H1 (cell line): Measurements from ENCODE around the gene SLC26A4. TPM values are rescaled to one million over a fixed set of nuclear protein-coding genes. Genes with fewer than 3 reads are reported as not detected.

Experiments used
- CTCF ChIA-PET: fragments of 300-600 bp; sonication (Branson Sonifier 250); formaldehyde crosslinking; loops from one replicate; lab custom pipeline; 2021; ENCODE audit not compliant: partially characterized antibody; lab: Charles Lee
- POLR2A ChIA-PET: fragments of 300-600 bp; sonication (Branson Sonifier 250); formaldehyde crosslinking; loops from one replicate; lab custom pipeline; 2021; ENCODE audit warnings: inconsistent platforms; ENCODE audit not compliant: partially characterized antibody; lab: Charles Lee
- DNase-seq, 2 experiments: peaks; one replicate each; pipeline versions ENCODE4 v3.0.0 to v3.0.0-alpha.2; 2010 to 2022; ENCODE audit warnings: low spot score in 2 of 2, low read depth in 1 of 2, mixed read lengths in 1 of 2
- FAIRE-seq: peaks from 2 replicates; lab custom pipeline; 2011; peaks lifted over from hg19 to GRCh38; lab: Jason Lieb, UNC
- H2AFZ ChIP-seq: 2 replicates; pipeline ENCODE4 v1.8.1; 2012; ENCODE audit warnings: low read length, inconsistent platforms
- H2AK5ac ChIP-seq: 2 replicates; pipeline ENCODE4 v1.6.1; 2013; ENCODE audit warnings: low read depth, low read length
- H2BK120ac ChIP-seq: replicated peaks from 2 replicates; pipeline ENCODE3; 2013; ENCODE audit warnings: low read depth, low read length, inconsistent platforms
- H2BK12ac ChIP-seq: 2 replicates; pipeline ENCODE4 v1.6.1; 2013; ENCODE audit warnings: low read depth, low read length
- H2BK15ac ChIP-seq: 2 replicates; pipeline ENCODE4 v1.6.1; 2013; ENCODE audit warnings: low read length
- H2BK20ac ChIP-seq: 2 replicates; pipeline ENCODE4 v1.6.1; 2013; ENCODE audit warnings: low read length
- H2BK5ac ChIP-seq: 2 replicates; pipeline ENCODE4 v1.6.1; 2013; ENCODE audit warnings: low read depth, low read length
- H3K14ac ChIP-seq: 2 replicates; pipeline ENCODE4 v1.6.1; 2013; ENCODE audit warnings: inconsistent platforms; ENCODE audit not compliant: insufficient read length
- H3K18ac ChIP-seq: 2 replicates; pipeline ENCODE4 v1.6.1; 2013; ENCODE audit warnings: low read length; ENCODE audit errors: extremely low read depth
- H3K23ac ChIP-seq: 2 replicates; pipeline ENCODE4 v1.6.1; 2013; ENCODE audit warnings: inconsistent platforms; ENCODE audit not compliant: insufficient read length
- H3K23me2 ChIP-seq: 2 replicates; pipeline ENCODE4 v1.6.1; 2013; ENCODE audit warnings: low read depth, low read length
- H3K27ac ChIP-seq: 2 replicates; pipeline ENCODE4 v1.6.1; 2011; ENCODE audit warnings: low read depth, low read length, inconsistent platforms
- H3K27me3 ChIP-seq, 4 experiments: replicated peaks in 1 of 4; 1 replicate in 1 of 4; 2 replicates in 3 of 4; pipeline versions ENCODE4 v1.6.1 to v1.8.1; 2011 to 2013; ENCODE audit warnings: low read length in 3 of 4, mild to moderate bottlenecking in 3 of 4, inconsistent platforms in 2 of 4, mixed read lengths in 2 of 4, moderate library complexity in 1 of 4; ENCODE audit not compliant: control insufficient read depth in 3 of 4, insufficient read depth in 3 of 4; ENCODE audit errors: extremely low read depth in 1 of 4
- H3K36me3 ChIP-seq, 4 experiments: 2 replicates each; pipeline versions ENCODE4 v1.6.1 to v1.8.1; 2011 to 2013; ENCODE audit warnings: mild to moderate bottlenecking in 4 of 4, low read length in 3 of 4, moderate library complexity in 2 of 4, control low read depth in 1 of 4, inconsistent platforms in 1 of 4; ENCODE audit not compliant: insufficient read depth in 4 of 4, control insufficient read depth in 2 of 4
- H3K4ac ChIP-seq: replicated peaks from 2 replicates; pipeline ENCODE3; 2013; ENCODE audit warnings: low read length, low read depth, mixed read lengths, inconsistent platforms; ENCODE audit not compliant: insufficient read length
- H3K4me1 ChIP-seq, 4 experiments: replicated peaks in 1 of 4; 1 replicate in 1 of 4; 2 replicates in 3 of 4; pipeline versions ENCODE4 v1.6.1 to v1.8.1; 2011 to 2013; ENCODE audit warnings: low read length in 3 of 4, inconsistent platforms in 2 of 4, mixed read lengths in 1 of 4; ENCODE audit not compliant: insufficient read depth in 4 of 4, control insufficient read depth in 3 of 4
- H3K4me2 ChIP-seq, 2 experiments: 2 replicates each; pipeline versions ENCODE4 v1.6.1 to v1.8.1; 2011 to 2013; ENCODE audit warnings: low read depth in 2 of 2, low read length in 2 of 2, control low read depth in 1 of 2, inconsistent platforms in 1 of 2, mild to moderate bottlenecking in 1 of 2; ENCODE audit not compliant: insufficient read depth in 1 of 2
- H3K4me3 ChIP-seq, 4 experiments: fragments of 200-600, 300-600 bp in 1 of 4; sonication (generic), shearing (Covaris generic), sonication (Bioruptor Twin) in 1 of 4; 2 replicates each; pipeline versions ENCODE4 v1.5.1 to v1.8.1; 2011 to 2016; ENCODE audit warnings: low read length in 4 of 4, low read depth in 3 of 4, control low read depth in 2 of 4, inconsistent platforms in 2 of 4, mild to moderate bottlenecking in 2 of 4, mixed read lengths in 1 of 4, moderate library complexity in 1 of 4; ENCODE audit not compliant: insufficient read depth in 2 of 4; ENCODE audit errors: extremely low read depth in 1 of 4
- H3K56ac ChIP-seq: replicated peaks from 2 replicates; pipeline ENCODE3; 2013; ENCODE audit warnings: low read depth, mild to moderate bottlenecking, mixed read lengths, low read length, inconsistent platforms; ENCODE audit not compliant: insufficient read length
- H3K79me1 ChIP-seq: 2 replicates; pipeline ENCODE4 v1.6.1; 2013; ENCODE audit warnings: low read depth, low read length, control low read depth
- H3K79me2 ChIP-seq, 2 experiments: 2 replicates each; pipeline versions ENCODE4 v1.6.1 to v1.8.1; 2012 to 2013; ENCODE audit warnings: low read length in 2 of 2, mild to moderate bottlenecking in 2 of 2, inconsistent platforms in 1 of 2; ENCODE audit not compliant: insufficient read depth in 2 of 2, control insufficient read depth in 1 of 2
- H3K9ac ChIP-seq, 4 experiments: replicated peaks in 1 of 4; 1 replicate in 1 of 4; 2 replicates in 3 of 4; pipeline versions ENCODE4 v1.6.1 to v1.8.1; 2011 to 2013; ENCODE audit warnings: low read depth in 3 of 4, low read length in 3 of 4, control low read depth in 2 of 4, mild to moderate bottlenecking in 2 of 4, moderate library complexity in 2 of 4, inconsistent platforms in 1 of 4; ENCODE audit errors: extremely low read depth in 1 of 4
- H3K9me3 ChIP-seq, 2 experiments: 2 replicates each; pipeline versions ENCODE4 v1.6.1 to v1.8.1; 2012 to 2013; ENCODE audit warnings: mild to moderate bottlenecking in 2 of 2, moderate library complexity in 2 of 2, control low read depth in 1 of 2, inconsistent platforms in 1 of 2, low read depth in 1 of 2, low read length in 1 of 2, mixed read lengths in 1 of 2; ENCODE audit not compliant: insufficient read depth in 2 of 2
- H4K20me1 ChIP-seq, 2 experiments: replicated peaks in 1 of 2; 2 replicates each; pipeline versions ENCODE3 to v1.8.1; 2011 to 2013; ENCODE audit warnings: inconsistent platforms in 2 of 2, low read length in 2 of 2, mild to moderate bottlenecking in 1 of 2; ENCODE audit not compliant: insufficient read depth in 2 of 2, control insufficient read depth in 1 of 2
- H4K5ac ChIP-seq: 2 replicates; pipeline ENCODE4 v1.6.1; 2013; ENCODE audit warnings: low read length, low read depth, mixed read lengths, inconsistent platforms; ENCODE audit not compliant: insufficient read length
- H4K8ac ChIP-seq: 2 replicates; pipeline ENCODE4 v1.8.0; 2013; ENCODE audit warnings: mild to moderate bottlenecking, moderate library complexity, low read length, inconsistent platforms; ENCODE audit not compliant: insufficient read depth; ENCODE audit errors: extremely low read depth
- H4K91ac ChIP-seq: replicated peaks from 2 replicates; pipeline ENCODE3; 2013; ENCODE audit warnings: low read length, mixed read lengths, inconsistent platforms; ENCODE audit not compliant: insufficient read length
- CBX8 ChIP-seq: fragments of 300-800, 300-1000 bp; sonication (generic); IDR thresholded peaks from 2 replicates; pipeline ENCODE4 v1.7.1; 2016; ENCODE audit warnings: low read depth, low read length, borderline replicate concordance
- FOSL1 ChIP-seq: IDR thresholded peaks from 2 replicates; pipeline ENCODE4 v1.6.1; 2011; ENCODE audit warnings: mild to moderate bottlenecking, low read depth, low read length, moderate library complexity; ENCODE audit not compliant: insufficient read depth
- MAFK ChIP-seq: IDR thresholded peaks from 2 replicates; pipeline ENCODE4 v1.6.1; 2012; ENCODE audit warnings: low read depth, mild to moderate bottlenecking, improper control_type of control experiment, low read length
- PHF8 ChIP-seq: fragments of 200-600 bp; sonication (generic); conservative IDR thresholded peaks from 2 replicates; pipeline ENCODE4 v1.7.1; 2012; ENCODE audit warnings: low read depth, mild to moderate bottlenecking, inconsistent platforms, low read length, moderate library complexity
- RAD21 ChIP-seq, 2 experiments: IDR thresholded peaks in 1 of 2; conservative IDR thresholded peaks in 1 of 2; 2 replicates each; pipeline ENCODE4 v1.6.1; 2011; ENCODE audit warnings: low read depth in 2 of 2, low read length in 2 of 2, improper control_type of control experiment in 1 of 2, inconsistent platforms in 1 of 2, mild to moderate bottlenecking in 1 of 2, moderate library complexity in 1 of 2
- RBBP5 ChIP-seq: IDR thresholded peaks from 2 replicates; pipeline ENCODE4 v1.7.1; 2012; ENCODE audit warnings: low read depth, mild to moderate bottlenecking, inconsistent platforms, low read length, moderate library complexity, borderline replicate concordance
- RXRA ChIP-seq: IDR thresholded peaks from 2 replicates; pipeline ENCODE4 v1.6.1; 2011; ENCODE audit warnings: low read depth, mild to moderate bottlenecking, low read length, moderate library complexity; ENCODE audit not compliant: insufficient read depth
- SIN3A ChIP-seq, 2 experiments: IDR thresholded peaks in 1 of 2; conservative IDR thresholded peaks in 1 of 2; 2 replicates each; pipeline ENCODE4 v1.6.1; 2011 to 2012; ENCODE audit warnings: low read length in 2 of 2, improper control_type of control experiment in 1 of 2, low read depth in 1 of 2, mild to moderate bottlenecking in 1 of 2
- SIRT6 ChIP-seq: IDR thresholded peaks from one replicate; pipeline ENCODE4 v1.7.1; 2012; ENCODE audit warnings: low read length, inconsistent platforms
- SUZ12 ChIP-seq: fragments of 200-600 bp; sonication (generic); IDR thresholded peaks from 2 replicates; pipeline ENCODE4 v1.6.1; 2012; ENCODE audit warnings: mild to moderate bottlenecking, inconsistent platforms, low read length, moderate library complexity, mixed read lengths
- WGBS, 2 experiments: shearing (Covaris generic) in 1 of 2; methylation state at CpG; one replicate each; pipeline versions ENCODE4 v1.1.6 to v1.1.7; 2013 to 2015; ENCODE audit warnings: low lambda C conversion rate in 2 of 2, mixed read lengths in 2 of 2, inconsistent platforms in 1 of 2, low coverage in 1 of 2, missing lambda C conversion rate in 1 of 2; ENCODE audit not compliant: insufficient replicate concordance in 2 of 2, insufficient coverage in 1 of 2, insufficient read length in 1 of 2; ENCODE audit errors: extremely low coverage in 1 of 2, missing lambda C conversion rate in 1 of 2; 5-methylcytosine and 5-hydroxymethylcytosine counted together
- polyA plus RNA-seq, 7 experiments: library from polyadenylated mRNA; depleted of rRNA in 3 of 7; stranded (reverse) in 5 of 7; unstranded in 2 of 7; fragments of >200 nt in 5 of 7; fragments of 200-250 nt in 2 of 7; gene quantifications; 1 replicate in 5 of 7; 2 replicates in 1 of 7; 4 replicates in 1 of 7; pipeline versions ENCODE4 v1.2.1 to v1.2.3, GENCODE V29; 2011 to 2013; ENCODE audit warnings: missing spikeins in 2 of 7, mixed read lengths in 2 of 7
- total RNA-seq: library from RNA; stranded (reverse); fragmentation: NEBNext Ultra II Directional; extraction: Animal tissue kit (Norgen Biotek cat#: 25700); gene quantifications from 2 replicates; pipeline ENCODE4 v1.2.1, GENCODE V29; 2021
- TF ChIP-seq, protein P1 (sequence below): IDR thresholded peaks from 2 replicates; pipeline ENCODE4 v1.6.1; 2012; ENCODE audit warnings: inconsistent platforms

SLC26A4 gene
- total and polyA plus RNA-seq, 2 of the 8 experiments (the other 6 are each of a cell fraction or from before 2014, with no cell fraction given), result 0.11 to 0.35 TPM

DNA sequence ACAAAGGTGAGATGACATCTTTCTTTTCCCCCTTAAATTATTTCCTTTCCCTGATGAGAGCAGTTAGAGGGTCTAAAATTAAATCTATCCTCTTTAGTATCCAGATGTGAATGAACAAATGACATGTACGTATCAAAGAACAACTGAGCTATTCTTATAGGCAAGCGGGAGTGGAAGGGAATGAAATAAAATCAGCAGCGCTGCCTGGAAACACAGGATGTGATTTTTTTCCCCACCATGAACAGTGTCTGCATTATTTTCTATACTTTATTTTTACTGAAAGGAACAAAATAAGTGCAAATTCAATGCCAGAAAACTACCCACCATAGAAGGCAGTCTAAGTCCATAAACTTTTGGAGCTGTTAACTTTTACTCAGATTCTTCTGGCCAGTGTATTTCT lies 40.6 kb downstream of the SLC26A4 start:
- Histone ChIP-seq H3K9ac (no peak overlapping the region), H2AK5ac (no peak overlapping the region), H4K8ac (no peak overlapping the region), H3K27ac (no peak overlapping the region), H2BK20ac (no peak overlapping the region), H4K20me1 (no peaks in the 10 kb centered on the region)
- DNase-seq, result no peak
- TF ChIP-seq, protein P1, sequence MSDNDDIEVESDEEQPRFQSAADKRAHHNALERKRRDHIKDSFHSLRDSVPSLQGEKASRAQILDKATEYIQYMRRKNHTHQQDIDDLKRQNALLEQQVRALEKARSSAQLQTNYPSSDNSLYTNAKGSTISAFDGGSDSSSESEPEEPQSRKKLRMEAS, result no peak
- TF ChIP-seq CBX8 (no peak), SIN3A (conservative IDR thresholded peaks at IDR 0.05 in 1 of 2, IDR thresholded peaks at IDR 0.05 in 1 of 2; ENCODE audit: low read depth in 1 of 2, low read length in 2 of 2) (no peak), PHF8 (no peak), SIRT6 (no peak), MAFK (no peak), RBBP5 (no peak), RAD21 (IDR thresholded peaks at IDR 0.05 in 1 of 2, conservative IDR thresholded peaks at IDR 0.05 in 1 of 2; ENCODE audit: low read depth in 2 of 2, low read length in 2 of 2) (no peak), SUZ12 (no peak), FOSL1 (no peak), RXRA (no peak)
- TF ChIP-seq, all 59 proteins: peak for 0
- no peak overlapping the region for H3K56ac ChIP-seq
- no peak overlapping the region for H3K14ac ChIP-seq
- H4K91ac ChIP-seq, result no peak overlapping the region
- POLR2A ChIA-PET, result no interaction called here
- no peak overlapping the region for H4K5ac ChIP-seq
- H3K4ac ChIP-seq, result no peak overlapping the region
- no peak overlapping the region for H2BK5ac ChIP-seq
- no peak overlapping the region for H3K18ac ChIP-seq
- no peak overlapping the region for H2BK120ac ChIP-seq
- FAIRE-seq, result no peak
- H3K79me2 ChIP-seq, result no peaks in the 10 kb centered on the region
- no peaks in the 10 kb centered on the region for H3K4me1 ChIP-seq
- no peak overlapping the region for H2BK15ac ChIP-seq
- H3K9me3 ChIP-seq, result no peaks in the 10 kb centered on the region
- no peaks in the 10 kb centered on the region for H3K23me2 ChIP-seq
- H3K27me3 ChIP-seq, result no peaks in the 10 kb centered on the region
- no peak overlapping the region for H3K4me3 ChIP-seq
- no peak overlapping the region for H3K4me2 ChIP-seq
- H2AFZ ChIP-seq, result no peak overlapping the region
- 90% methylated on average over 3 of the region's 3 CpGs; no CpG with 5 or more reads in 1 of the 2 experiments for WGBS, 2 experiments
- no peaks in the 10 kb centered on the region for H3K79me1 ChIP-seq
- no peaks in the 10 kb centered on the region for H3K36me3 ChIP-seq
- H2BK12ac ChIP-seq, result no peak overlapping the region
- no peak overlapping the region for H3K23ac ChIP-seq
- CTCF ChIA-PET, result interaction anchor here (0.8 to 3.1 kb wide), 5 partner anchors 9 to 41 kb away, joined by 3 to 8 read pairs (median 4); no protein-coding TSS in a partner anchor
